HepG2 (cell line): ENCODE measurements around the gene GAREM1. TPM values are rescaled to one million over a fixed set of nuclear protein-coding genes. Genes with fewer than 3 reads are reported as not detected.

Experiments
- CREBL2 ChIP-seq: sonication (generic); formaldehyde crosslinking; IDR thresholded peaks from 2 replicates; pipeline ENCODE4 v1.8.1; 2023; ENCODE audit warnings: missing genetic modification reagents, mild to moderate bottlenecking, borderline replicate concordance
- DZIP1 ChIP-seq: sonication (generic); formaldehyde crosslinking; IDR thresholded peaks from 2 replicates; pipeline ENCODE4 v1.5.0; 2020; ENCODE audit warnings: mild to moderate bottlenecking, missing genetic modification reagents
- FOXP1 ChIP-seq, 2 experiments: fragments of 450-650 bp in 1 of 2; IDR thresholded peaks; 2 replicates each; pipeline ENCODE4 v1.6.1; 2017 to 2018; ENCODE audit warnings: antibody characterized with exemption in 1 of 2
- MAFG ChIP-seq: sonication (generic); formaldehyde crosslinking; IDR thresholded peaks from 2 replicates; pipeline ENCODE4 v1.5.1; 2020; ENCODE audit warnings: mild to moderate bottlenecking, missing genetic modification reagents
- MAFK ChIP-seq, 2 experiments: IDR thresholded peaks in 1 of 2; conservative IDR thresholded peaks in 1 of 2; 2 replicates each; pipeline ENCODE4 v1.6.1; 2011; ENCODE audit warnings: improper control_type of control experiment in 2 of 2, low read length in 2 of 2
- MLXIP ChIP-seq: sonication (generic); formaldehyde crosslinking; IDR thresholded peaks from 2 replicates; pipeline ENCODE4 v1.9.0; 2021; ENCODE audit warnings: missing genetic modification reagents, borderline replicate concordance
- MXI1 ChIP-seq: IDR thresholded peaks from 3 replicates; pipeline ENCODE4 v1.6.1; 2012; ENCODE audit warnings: low read depth, low read length, inconsistent platforms, borderline replicate concordance
- PBX3 ChIP-seq: sonication (generic); formaldehyde crosslinking; IDR thresholded peaks from 2 replicates; pipeline ENCODE4 v1.8.1; 2023; ENCODE audit warnings: missing genetic modification reagents, inconsistent platforms, borderline replicate concordance
- PRDM10 ChIP-seq: sonication (generic); formaldehyde crosslinking; IDR thresholded peaks from 2 replicates; pipeline ENCODE4 v1.4.0; 2020; ENCODE audit warnings: low read depth, missing genetic modification reagents
- SNAPC5 ChIP-seq: sonication (generic); formaldehyde crosslinking; IDR thresholded peaks from 2 replicates; pipeline ENCODE4 v1.8.1; 2023; ENCODE audit warnings: mild to moderate bottlenecking, missing genetic modification reagents, borderline replicate concordance
- TEAD3 ChIP-seq: optimal IDR thresholded peaks from 2 replicates; pipeline ENCODE3; 2016; ENCODE audit warnings: borderline replicate concordance
- TSC22D2 ChIP-seq: sonication (generic); formaldehyde crosslinking; IDR thresholded peaks from 2 replicates; pipeline ENCODE4 v1.5.1; 2020; ENCODE audit warnings: missing genetic modification reagents, mild to moderate bottlenecking, borderline replicate concordance
- U2AF2 ChIP-seq: fragments of 200-400 bp; formaldehyde crosslinking; IDR thresholded peaks from 2 replicates; pipeline ENCODE4 v1.6.1; 2017; ENCODE audit warnings: low read depth, mild to moderate bottlenecking, low read length
- ZBTB33 ChIP-seq: sonication (generic); formaldehyde crosslinking; IDR thresholded peaks from 2 replicates; pipeline ENCODE4 v1.4.0; 2020; ENCODE audit warnings: missing genetic modification reagents
- ZNF160 ChIP-seq: sonication (generic); formaldehyde crosslinking; IDR thresholded peaks from 2 replicates; pipeline ENCODE4 v1.8.0; 2022; ENCODE audit warnings: mild to moderate bottlenecking, inconsistent platforms, missing genetic modification reagents
- polyA plus RNA-seq, 8 experiments: library from polyadenylated mRNA; depleted of rRNA in 3 of 8; stranded (reverse) in 7 of 8; unstranded in 1 of 8; fragments of >200 nt; fragmentation: Illumina TruSeq in 4 of 8; extraction: Trizol in 4 of 8; gene quantifications; 2 replicates each; pipeline versions ENCODE4 v1.2.1 to v1.2.3, GENCODE V29; 2011 to 2016; ENCODE audit warnings: low read depth in 4 of 8, missing spikeins in 1 of 8, mixed read lengths in 1 of 8; ENCODE audit not compliant: insufficient read depth in 1 of 8
- total RNA-seq, 5 experiments: library from RNA; depleted of rRNA; stranded (reverse); fragments of >200 nt; fragmentation: Illumina TruSeq; extraction: Trizol; gene quantifications; 2 replicates each; pipeline ENCODE4 v1.2.3, GENCODE V29; 2016; ENCODE audit warnings: low read depth in 1 of 5

Gene GAREM1
- total and polyA plus RNA-seq, 2 of the 13 experiments (the other 11 are each of a cell fraction or from before 2014, with no cell fraction given): 2.5 to 2.9 TPM

- TF ChIP-seq PBX3 (CRISPR knock-in tag) (no peak), MAFK (conservative IDR thresholded peaks at IDR 0.05 in 1 of 2, IDR thresholded peaks at IDR 0.05 in 1 of 2; ENCODE audit: low read length in 2 of 2) (0 out of 4 replicates have a peak, but pooled peaks of 1 of the 2 experiments have one; percentile 18), TSC22D2 (CRISPR knock-in tag) (no peak), MXI1 (no peak), MLXIP (no peak), CREBL2 (CRISPR knock-in tag) (no peak), ZNF160 (CRISPR knock-in tag) (no peak), ZBTB33 (CRISPR knock-in tag) (no peak), MAFG (CRISPR knock-in tag) (no peak), TEAD3 (no peak), SNAPC5 (no peak), U2AF2 (no peak), FOXP1 (IDR thresholded peaks at IDR 0.05) (no peak), FOXP1 (CRISPR knock-in tag; IDR thresholded peaks at IDR 0.05) (0 out of 2 replicates have a peak, but pooled peaks have one; percentile 42), PRDM10 (CRISPR knock-in tag) (no peak), DZIP1 (no peak)
Measured at GRCh38 chr18:32213693-32214092, 257.0 kb downstream of the GAREM1 start (continued).
